KMS-11 (cell line): ENCODE measurements around the gene MED27.

Experiments used
- H2AFZ ChIP-seq: fragments of 200-600 bp; sonication (generic); 2 replicates; pipeline ENCODE4 v1.6.1; 2016; ENCODE audit warnings: antibody characterized with exemption, mixed run types, low read depth
- H3K27ac ChIP-seq: fragments of 200-600 bp; sonication (generic); 2 replicates; pipeline ENCODE4 v1.6.1; 2016; ENCODE audit warnings: mild to moderate bottlenecking, mixed run types
- H3K27me3 ChIP-seq: fragments of 200-600 bp; sonication (generic); 2 replicates; pipeline ENCODE4 v1.6.1; 2017; ENCODE audit warnings: mild to moderate bottlenecking, low read depth, mixed run types, moderate library complexity; ENCODE audit not compliant: insufficient read depth
- H3K36me3 ChIP-seq: fragments of 200-600 bp; sonication (generic); 2 replicates; pipeline ENCODE4 v1.6.1; 2017; ENCODE audit warnings: mild to moderate bottlenecking, mixed run types; ENCODE audit not compliant: insufficient read depth
- H3K4me1 ChIP-seq: fragments of 200-600 bp; sonication (generic); 2 replicates; pipeline ENCODE4 v1.6.1; 2016; ENCODE audit warnings: mild to moderate bottlenecking, low read depth, mixed run types; ENCODE audit not compliant: poor library complexity, severe bottlenecking
- H3K4me2 ChIP-seq: fragments of 200-600 bp; sonication (generic); 2 replicates; pipeline ENCODE4 v1.7.0; 2016; ENCODE audit warnings: mild to moderate bottlenecking, mixed run types
- H3K4me3 ChIP-seq: fragments of 200-600 bp; sonication (generic); IDR thresholded peaks from 2 replicates; pipeline ENCODE4 v1.6.1; 2017; ENCODE audit warnings: low read depth, low read length, mixed read lengths; ENCODE audit not compliant: insufficient read depth
- H3K79me2 ChIP-seq: fragments of 200-600 bp; sonication (generic); 2 replicates; pipeline ENCODE4 v1.6.1; 2016; ENCODE audit warnings: low read depth, mixed run types; ENCODE audit not compliant: insufficient read depth
- H3K9ac ChIP-seq: fragments of 200-600 bp; sonication (generic); 2 replicates; pipeline ENCODE4 v1.6.1; 2016; ENCODE audit warnings: mild to moderate bottlenecking, mixed run types
- H4K20me1 ChIP-seq: fragments of 200-600 bp; sonication (generic); 2 replicates; pipeline ENCODE4 v1.6.1; 2016; ENCODE audit warnings: mild to moderate bottlenecking, mixed run types; ENCODE audit not compliant: insufficient read depth
- TF ChIP-seq, protein P1 (sequence below): fragments of 200-600 bp; sonication (generic); conservative IDR thresholded peaks from 2 replicates; pipeline ENCODE4 v1.6.1; 2017; ENCODE audit warnings: low read depth, mild to moderate bottlenecking, antibody characterized with exemption, low read length, moderate library complexity, mixed read lengths

The MED27 gene

DNA sequence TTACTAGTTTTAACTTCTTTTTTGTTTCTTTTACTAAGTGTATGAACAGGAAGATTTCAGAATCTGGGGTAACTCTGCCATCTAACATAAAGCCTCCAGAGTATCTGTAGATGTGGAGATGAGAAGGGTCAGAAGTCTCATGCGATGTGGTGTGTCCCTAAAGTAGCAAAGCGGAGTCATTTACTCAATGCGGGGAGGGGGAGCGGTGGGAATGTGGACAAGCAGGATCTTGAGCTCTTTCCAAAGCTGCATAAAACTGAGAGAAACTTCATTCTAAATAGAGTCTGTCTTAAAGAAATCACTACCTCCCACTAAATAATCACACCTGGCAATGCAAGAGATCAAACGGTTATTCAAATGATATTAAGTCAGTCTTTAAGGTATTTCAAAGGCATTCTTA is 92.4 kb downstream of the MED27 start:
- Histone ChIP-seq H3K4me1 (no peaks in the 10 kb centered on the region), H3K4me3 (no peak overlapping the region), H3K9ac (no peak overlapping the region), H3K4me2 (no peak overlapping the region), H3K36me3 (no peaks in the 10 kb centered on the region), H2AFZ (no peak overlapping the region), H3K79me2 (no peaks in the 10 kb centered on the region), H3K27ac (no peak overlapping the region), H4K20me1 (no peaks in the 10 kb centered on the region), H3K27me3 (no peaks in the 10 kb centered on the region)
- TF ChIP-seq, protein P1, sequence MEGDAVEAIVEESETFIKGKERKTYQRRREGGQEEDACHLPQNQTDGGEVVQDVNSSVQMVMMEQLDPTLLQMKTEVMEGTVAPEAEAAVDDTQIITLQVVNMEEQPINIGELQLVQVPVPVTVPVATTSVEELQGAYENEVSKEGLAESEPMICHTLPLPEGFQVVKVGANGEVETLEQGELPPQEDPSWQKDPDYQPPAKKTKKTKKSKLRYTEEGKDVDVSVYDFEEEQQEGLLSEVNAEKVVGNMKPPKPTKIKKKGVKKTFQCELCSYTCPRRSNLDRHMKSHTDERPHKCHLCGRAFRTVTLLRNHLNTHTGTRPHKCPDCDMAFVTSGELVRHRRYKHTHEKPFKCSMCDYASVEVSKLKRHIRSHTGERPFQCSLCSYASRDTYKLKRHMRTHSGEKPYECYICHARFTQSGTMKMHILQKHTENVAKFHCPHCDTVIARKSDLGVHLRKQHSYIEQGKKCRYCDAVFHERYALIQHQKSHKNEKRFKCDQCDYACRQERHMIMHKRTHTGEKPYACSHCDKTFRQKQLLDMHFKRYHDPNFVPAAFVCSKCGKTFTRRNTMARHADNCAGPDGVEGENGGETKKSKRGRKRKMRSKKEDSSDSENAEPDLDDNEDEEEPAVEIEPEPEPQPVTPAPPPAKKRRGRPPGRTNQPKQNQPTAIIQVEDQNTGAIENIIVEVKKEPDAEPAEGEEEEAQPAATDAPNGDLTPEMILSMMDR = no peak

DNA sequence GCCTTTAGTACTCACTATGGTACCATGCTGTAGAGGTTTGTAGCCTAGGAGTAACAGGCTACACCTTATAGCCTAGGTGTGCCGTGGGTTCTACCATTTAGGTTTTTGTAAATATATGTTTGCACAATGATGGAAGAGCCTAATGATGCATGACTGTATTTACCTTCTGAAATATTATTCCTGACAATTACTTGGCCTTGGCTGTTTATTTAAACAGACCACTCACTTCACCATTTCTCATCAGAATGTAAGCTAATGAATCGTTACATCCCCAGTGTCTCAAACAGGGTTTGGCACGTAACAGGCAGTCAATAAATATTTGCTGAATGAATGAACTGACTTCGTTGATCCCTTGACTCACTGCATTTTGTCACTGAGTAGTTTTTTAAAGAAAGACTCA is 93.1 kb downstream of the MED27 start:
- Histone ChIP-seq H3K27ac (no peak overlapping the region), H3K27me3 (no peaks in the 10 kb centered on the region)

DNA sequence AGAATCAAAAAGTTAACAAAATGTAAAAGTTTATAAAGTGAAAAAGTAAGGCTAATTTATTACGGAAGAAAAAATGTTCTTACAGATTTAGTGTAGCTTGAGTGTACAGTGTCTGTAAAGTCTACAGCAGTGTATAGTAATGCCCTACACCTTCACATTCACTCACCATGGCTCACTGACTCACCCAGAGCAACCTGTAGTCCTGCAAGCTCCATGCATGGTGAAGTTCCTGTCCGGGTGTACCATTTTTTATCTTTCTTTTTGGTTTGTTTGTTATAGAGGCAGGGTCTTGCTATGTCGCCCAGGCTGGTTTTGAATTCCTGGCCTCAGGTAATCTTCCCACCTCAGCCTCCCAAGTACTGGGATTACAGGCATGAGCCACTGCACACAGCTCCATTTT is 93.6 kb downstream of the MED27 start:
- H3K9ac ChIP-seq = no peak overlapping the region
- TF ChIP-seq, protein P1 = no peak
- no peaks in the 10 kb centered on the region for H3K79me2 ChIP-seq
- no peak overlapping the region for H3K4me3 ChIP-seq
- no peak overlapping the region for H2AFZ ChIP-seq
- no peaks in the 10 kb centered on the region for H4K20me1 ChIP-seq
- H3K4me2 ChIP-seq = no peak overlapping the region
- H3K36me3 ChIP-seq = no peaks in the 10 kb centered on the region
- H3K27me3 ChIP-seq = no peaks in the 10 kb centered on the region
- H3K27ac ChIP-seq = no peak overlapping the region
- H3K4me1 ChIP-seq = no peaks in the 10 kb centered on the region

More for the DNA sequence above, 93.1 kb downstream of the MED27 start:
- Histone ChIP-seq H2AFZ (no peak overlapping the region), H3K36me3 (no peaks in the 10 kb centered on the region), H4K20me1 (no peaks in the 10 kb centered on the region), H3K4me1 (no peaks in the 10 kb centered on the region), H3K4me2 (no peak overlapping the region), H3K4me3 (no peak overlapping the region), H3K9ac (no peak overlapping the region), H3K79me2 (no peaks in the 10 kb centered on the region)
- TF ChIP-seq, protein P1 = no peak

DNA sequence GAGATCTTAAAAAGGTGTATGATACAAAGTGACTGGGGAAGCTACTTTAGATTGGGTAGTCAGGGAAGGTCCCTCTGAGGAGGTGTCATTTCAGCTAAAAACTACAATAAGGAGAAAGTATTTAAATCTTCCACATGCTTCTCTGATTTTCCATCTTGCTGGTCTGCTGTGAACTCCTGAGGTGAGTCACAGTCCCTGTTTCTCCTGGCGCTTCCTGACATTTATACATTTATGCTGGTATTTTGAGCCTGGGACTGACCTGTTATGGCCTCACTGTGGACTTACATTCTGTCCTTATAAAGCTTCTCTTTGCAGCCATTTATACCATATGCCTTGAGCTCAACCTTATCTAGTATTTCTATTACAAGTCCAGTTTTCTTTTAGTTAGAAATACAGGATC is 95.1 kb downstream of the MED27 start:
- no peak overlapping the region for H3K4me3 ChIP-seq
- no peaks in the 10 kb centered on the region for H3K27me3 ChIP-seq
- TF ChIP-seq, protein P1 = no peak
- no peaks in the 10 kb centered on the region for H4K20me1 ChIP-seq
- H2AFZ ChIP-seq = no peak overlapping the region
- no peaks in the 10 kb centered on the region for H3K36me3 ChIP-seq
- H3K4me1 ChIP-seq = no peaks in the 10 kb centered on the region
- H3K79me2 ChIP-seq = no peaks in the 10 kb centered on the region
- no peak overlapping the region for H3K9ac ChIP-seq
- H3K27ac ChIP-seq = no peak overlapping the region
- no peak overlapping the region for H3K4me2 ChIP-seq
